DMS114 treated with DMSO at 0.1 percent for 48 hours (cell line): Measurements from ENCODE around the gene MYL6B.

ENCODE experiments used
- DNase-seq: peaks from one replicate; lab custom pipeline; 2025; ENCODE audit not compliant: unreplicated experiment; lab: John Stamatoyannopoulos, UW

The MYL6B gene

DNA sequence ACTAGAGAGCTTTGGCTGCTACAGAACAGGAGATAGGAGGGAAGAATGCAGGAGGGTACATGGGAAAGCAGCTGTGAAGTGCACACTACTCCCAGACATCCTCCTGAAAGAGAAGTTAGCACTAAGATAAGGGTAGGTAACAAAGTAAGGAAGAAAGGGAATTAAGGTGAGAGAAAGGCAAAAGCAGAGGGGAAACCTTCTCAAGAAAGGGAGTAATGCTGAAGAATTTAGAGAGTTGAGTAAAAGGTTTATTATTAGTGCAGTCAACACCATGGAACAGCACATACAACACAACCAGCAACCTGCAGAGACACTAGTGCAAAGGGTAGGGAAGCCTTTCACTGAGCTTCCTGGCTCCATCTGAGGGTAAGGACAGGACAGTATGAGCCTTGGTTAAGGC lies 51.9 kb downstream of the MYL6B start:
- no peak for DNase-seq

DNA sequence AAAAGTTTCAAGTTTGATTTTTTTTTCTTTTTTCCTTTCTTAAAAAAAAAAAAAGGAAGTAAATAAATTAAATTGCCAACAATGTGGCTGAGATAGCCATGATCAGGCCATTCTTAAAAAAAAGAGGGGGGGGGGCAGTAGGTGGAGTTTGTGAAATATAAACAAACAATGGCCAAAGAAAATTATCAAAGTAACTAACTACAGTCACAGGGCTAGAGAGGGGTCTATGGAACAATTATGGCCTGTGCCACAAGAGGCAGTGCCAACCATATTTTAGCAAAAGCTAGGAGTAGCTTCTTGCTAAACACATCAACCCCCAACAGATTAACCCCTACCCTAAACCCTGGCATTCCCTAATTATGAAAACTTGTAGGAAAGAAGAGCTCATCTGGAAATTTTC lies 53.1 kb downstream of the MYL6B start:
- DNase-seq = peak; percentile 21

GRCh38 chr12:56206452-56207166 lies 54.2 kb downstream of the MYL6B start:
- DNase-seq = peak; percentile 31
